Fibroblast of skin of back (primary cell): ENCODE measurements around the gene DPYD. TPM values are rescaled to one million over a fixed set of nuclear protein-coding genes. Genes with fewer than 3 reads are reported as not detected.
A peak's percentile ranks its signal among the peaks of the same experiment; 100 is the strongest.

Experiments
- DNase-seq: peaks from one replicate; pipeline ENCODE4 v3.0.0-alpha.2; 2013
- polyA plus RNA-seq, 2 experiments: library from polyadenylated mRNA; unstranded; fragments of 120-200 nt; gene quantifications; one replicate each; pipeline ENCODE4 v1.2.1, GENCODE V29; 2013; ENCODE audit not compliant: insufficient read length in 2 of 2

The DPYD gene
- polyA plus RNA-seq (2013, experiment 1 of 2; ENCODE audit: insufficient read length), result 4.1 TPM
- 4.1 TPM for polyA plus RNA-seq (2013, experiment 2 of 2; ENCODE audit: insufficient read length)

GRCh38 chr1:97920832-97921571 is at the start of gene DPYD:
DPYD (minus strand) TSS chr1:97921034; CDS start chr1:97920922, 112 bp downstream.
- DNase-seq, result peak; percentile 90

- DNase-seq, result no peak
These were observed 39.6 kb upstream of the DPYD start for GRCh38 chr1:97960470-97960869.

DNA sequence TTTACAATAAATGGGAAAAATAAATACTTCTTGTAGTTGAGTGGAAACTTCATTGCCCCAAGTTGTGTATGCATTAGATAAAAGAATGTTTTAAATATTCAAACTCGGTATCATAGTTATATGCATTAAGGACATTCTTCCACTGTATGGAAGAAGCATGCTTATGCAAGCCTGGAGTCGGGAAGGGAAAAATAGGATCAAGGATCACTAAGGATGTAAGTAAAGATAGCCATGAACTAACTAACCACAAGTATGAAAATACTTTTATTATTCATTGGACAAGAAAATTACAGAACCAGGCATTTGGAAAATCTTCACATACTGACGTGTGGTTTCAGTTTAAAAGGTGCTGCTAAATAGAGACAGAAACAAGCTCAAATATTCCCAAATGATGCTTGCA is 26.9 kb upstream of the DPYD start:
- DNase-seq, result peak; percentile 60

- DNase-seq, result peak; percentile 92
These were observed 22.5 kb upstream of the DPYD start for GRCh38 chr1:97943354-97943753.

DNA sequence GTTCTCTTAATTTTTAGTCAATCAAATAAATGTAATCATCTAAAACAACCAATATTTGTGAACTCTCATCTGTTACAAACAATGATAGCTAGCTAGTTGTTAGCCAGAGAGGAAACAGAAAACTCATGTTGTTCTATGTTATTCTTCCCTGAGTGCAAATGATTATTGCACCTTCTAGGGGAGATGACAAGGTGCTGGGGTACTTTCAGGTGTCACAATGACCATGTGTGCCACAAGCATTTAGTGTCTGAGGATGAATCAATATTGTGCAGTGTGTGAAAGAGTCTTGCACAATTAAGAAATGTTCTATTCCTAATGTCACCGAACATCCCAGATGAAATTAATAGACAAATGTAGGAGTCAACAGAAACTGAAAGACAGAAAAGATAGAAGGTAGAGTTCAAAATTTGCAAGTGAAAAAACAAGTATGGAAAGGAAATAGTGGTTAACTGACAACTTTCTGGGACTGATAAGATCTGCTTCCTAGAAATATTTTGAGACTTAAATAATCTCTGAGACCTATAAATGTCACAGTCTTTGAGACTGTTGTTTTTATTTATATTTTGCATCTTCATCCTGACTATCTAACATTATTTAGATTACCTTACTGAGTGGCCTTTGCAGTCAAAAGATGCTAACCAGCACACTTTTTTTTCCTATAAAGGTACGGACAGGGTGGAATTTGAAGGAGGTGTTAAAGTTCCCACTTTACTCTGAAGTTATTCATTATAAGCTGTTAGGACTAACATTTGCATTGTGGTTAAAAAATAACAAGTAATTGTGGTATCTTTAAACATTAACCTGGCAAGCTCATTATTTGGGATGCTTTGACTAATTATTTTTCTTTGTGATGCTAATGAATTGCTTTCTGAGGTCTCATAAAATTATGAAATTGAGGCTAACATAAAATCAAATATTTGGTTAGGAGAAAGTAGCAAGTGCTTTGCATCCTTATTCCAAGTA is 21.6 kb upstream of the DPYD start:
- DNase-seq, result no peak

GRCh38 chr1:97938285-97938642 is 17.4 kb upstream of the DPYD start:
- no peak for DNase-seq

DNA sequence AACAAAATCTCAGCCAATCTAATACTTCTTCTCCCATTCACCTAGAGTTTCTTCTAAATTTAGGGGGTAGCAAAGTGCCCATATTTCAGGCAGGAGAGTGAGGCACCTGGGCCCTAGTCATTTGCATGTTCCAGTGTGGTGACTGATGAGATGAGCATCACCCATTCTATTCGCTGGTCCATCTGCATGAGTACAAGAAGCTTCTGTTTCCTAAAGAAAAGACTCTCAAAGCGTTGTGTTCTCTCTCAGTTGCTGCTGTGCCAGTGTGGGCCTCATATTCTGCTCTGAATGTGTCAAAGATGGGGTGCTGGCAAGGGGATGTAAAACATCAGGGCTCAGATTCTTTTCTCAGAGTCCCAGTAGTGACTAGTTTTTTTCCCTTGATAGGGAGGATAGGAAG is 16.1 kb upstream of the DPYD start:
- DNase-seq, result no peak

DNA sequence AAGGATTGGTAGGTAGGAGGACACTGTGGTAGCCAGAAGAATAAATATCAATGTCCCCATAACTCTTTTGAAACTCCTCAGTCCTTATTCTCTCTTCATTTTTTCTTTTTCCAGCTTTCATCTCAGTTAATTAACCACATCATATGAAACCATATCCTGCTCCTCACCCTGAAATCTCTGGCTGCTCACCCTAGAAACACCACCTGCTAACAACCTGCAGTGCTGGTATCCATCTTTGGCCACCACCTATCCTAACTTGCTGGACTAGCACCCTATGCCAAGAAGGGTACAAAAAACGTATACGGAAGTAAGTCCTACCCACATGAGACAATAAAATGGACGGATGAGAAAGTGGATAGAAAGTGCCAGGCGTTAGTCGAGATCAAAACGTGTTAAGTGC is 13.7 kb upstream of the DPYD start:
- no peak for DNase-seq

GRCh38 chr1:97929874-97930851 is 9.3 kb upstream of the DPYD start:
- DNase-seq, result peak; percentile 32

DNA sequence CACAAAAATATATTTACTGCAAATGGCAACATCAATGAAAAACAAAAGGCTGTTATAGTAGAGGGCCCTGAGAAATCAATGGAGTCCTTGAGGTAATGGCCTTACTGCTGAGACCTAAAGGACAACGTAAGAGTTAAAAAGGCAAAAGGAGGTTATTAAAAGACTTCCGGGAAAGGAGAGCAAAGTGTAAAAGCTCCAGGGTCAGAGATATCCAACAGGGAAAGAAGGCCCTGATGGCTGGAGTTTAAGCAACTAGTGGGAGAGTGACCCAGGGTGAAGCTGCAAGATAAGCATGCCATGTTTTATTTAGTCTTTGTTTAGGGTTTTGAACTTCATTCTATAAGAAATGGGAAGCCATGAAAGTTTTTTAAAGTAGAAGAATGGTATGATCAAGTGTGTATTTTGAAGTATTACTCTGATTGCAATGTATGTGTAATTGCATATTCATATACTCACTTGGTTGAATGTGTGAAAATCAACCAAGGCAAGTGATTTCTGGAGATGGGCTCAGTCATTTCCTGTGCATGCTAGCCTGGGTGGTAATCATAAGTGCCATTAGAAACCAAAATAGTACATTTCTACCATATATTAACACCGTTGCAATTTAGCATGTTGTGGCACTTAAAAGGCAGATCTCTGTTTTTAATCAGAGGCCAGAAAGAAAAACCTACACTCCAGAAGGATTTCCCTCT is 5.3 kb upstream of the DPYD start:
- no peak for DNase-seq

DNA sequence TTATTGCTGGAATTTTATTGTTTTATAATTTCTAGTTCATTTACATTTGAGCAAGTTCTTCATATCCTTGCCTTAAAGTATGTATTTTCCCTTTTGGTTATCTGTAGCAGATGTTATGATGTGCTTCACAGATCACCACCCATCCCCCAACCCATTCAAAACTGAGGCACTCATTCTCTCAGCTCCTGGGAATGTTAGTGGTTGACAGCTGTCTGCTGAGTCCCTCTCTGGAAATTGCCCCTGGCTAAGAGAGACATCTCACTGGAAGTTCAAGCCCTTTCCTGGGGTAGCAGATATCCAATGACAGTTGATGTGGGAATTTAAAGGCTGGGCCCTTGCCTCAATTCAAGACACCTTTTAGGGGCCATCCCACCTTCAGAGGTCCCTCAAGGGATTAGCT is 4.3 kb upstream of the DPYD start:
- DNase-seq, result peak; percentile 33

DNA sequence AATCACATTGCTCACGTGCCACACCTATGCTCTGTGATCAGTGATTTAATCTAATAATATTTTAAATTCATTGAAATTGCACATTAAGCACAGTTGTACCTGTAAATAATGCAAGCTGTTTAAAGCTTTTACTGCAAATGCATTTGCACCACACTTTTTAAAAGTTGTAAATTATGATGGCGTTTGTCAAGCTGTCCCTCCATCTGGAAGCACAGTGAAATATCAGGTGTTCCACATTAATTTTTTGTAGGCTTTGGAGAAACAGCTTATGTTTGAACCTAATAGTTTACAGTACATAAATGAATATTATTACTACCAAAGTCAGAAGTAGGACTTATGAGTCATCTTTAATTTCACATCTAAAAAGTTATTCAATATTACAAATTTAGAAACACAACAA is 3.0 kb upstream of the DPYD start:
- no peak for DNase-seq

GRCh38 chr1:97920276-97920831 is 480 bp downstream of the DPYD start:
- DNase-seq, result peak; percentile 30

- no peak for DNase-seq
These were observed 1.1 kb downstream of the DPYD start for GRCh38 chr1:97919585-97920261.

GRCh38 chr1:97918961-97919360 is 1.9 kb downstream of the DPYD start:
- no peak for DNase-seq

DNA sequence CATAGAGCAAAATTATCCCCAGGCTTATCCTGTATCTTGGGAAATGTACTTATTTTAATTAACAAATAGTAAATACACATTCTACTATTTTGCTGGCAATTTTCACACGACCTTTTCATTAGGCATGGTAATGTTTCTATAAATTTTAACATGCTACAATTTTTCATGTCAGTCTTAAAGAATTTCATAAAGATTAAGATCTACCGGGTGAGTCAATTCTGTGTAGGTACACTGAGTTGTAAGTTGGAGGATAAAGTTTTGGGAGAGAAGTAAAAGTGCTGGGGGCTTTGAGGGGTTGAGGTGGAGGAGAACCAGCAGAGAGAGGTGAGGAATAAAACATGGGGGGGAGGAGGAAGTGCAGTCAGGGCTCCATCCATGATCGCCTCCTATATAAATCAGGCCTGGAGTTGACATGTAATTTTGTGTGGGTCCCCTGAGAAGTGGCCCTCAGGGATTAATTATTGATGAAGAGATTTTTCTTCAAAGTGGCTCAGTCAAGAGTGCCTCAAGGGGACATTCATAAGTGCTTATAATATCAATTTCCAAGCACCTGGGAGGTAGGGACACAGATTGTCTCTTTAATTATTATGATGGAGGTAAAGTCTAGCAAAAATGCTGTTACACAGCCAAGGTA is 7.2 kb downstream of the DPYD start:
- DNase-seq, result no peak

- peak; percentile 31 for DNase-seq
These were observed 9.3 kb downstream of the DPYD start for GRCh38 chr1:97911266-97912215.

- DNase-seq, result no peak
These were observed 11.6 kb downstream of the DPYD start for GRCh38 chr1:97909266-97909665.

DNA sequence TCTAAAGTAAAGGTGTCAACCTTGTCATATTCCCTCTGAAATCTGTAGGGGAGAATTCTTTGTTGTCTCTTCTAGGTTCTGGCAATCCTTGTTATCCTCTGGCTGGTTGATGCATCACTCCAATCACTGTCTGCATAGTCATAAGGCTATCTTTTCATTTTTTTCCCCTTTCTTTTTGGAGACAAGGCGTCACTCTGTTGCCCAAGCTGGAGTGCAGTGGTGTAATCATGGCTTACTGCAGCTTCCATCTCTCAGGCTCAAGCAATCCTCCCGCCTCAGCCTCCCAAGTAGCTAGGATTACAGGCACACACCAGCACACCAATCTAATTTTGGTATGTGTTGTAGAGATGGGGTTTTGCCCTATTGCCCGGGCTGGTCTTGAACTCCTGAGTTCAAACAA is 12.9 kb downstream of the DPYD start:
- no peak for DNase-seq
